GM19025 (cell line): Measurements from ENCODE around the gene CRKL.
"Not testable (repeated sequence)": the region's sequence is repeated elsewhere in the genome, so short reads cannot be mapped to it uniquely, and the experiment has no call there.

Experiments
- ATAC-seq: cut with Tn5 transposase; IDR thresholded peaks from one replicate; pipeline ENCODE4 v1.9.1; 2021; ENCODE audit warnings: mild to moderate bottlenecking, low read depth, moderate library complexity; ENCODE audit not compliant: unreplicated experiment

CRKL gene

GRCh38 chr22:20965104-20965887, 48.1 kb downstream of the CRKL start:
- no peak for ATAC-seq

GRCh38 chr22:20965888-20966855, 49.0 kb downstream of the CRKL start:
- ATAC-seq = no peak

- no peak for ATAC-seq
Measured at GRCh38 chr22:20966883-20967696, 49.9 kb downstream of the CRKL start, which contains the start of gene AIFM3. Gene AIFM3 (plus strand): TSS chr22:20967255. CDS start chr22:20967945, 690 bp downstream.

- ATAC-seq = no peak
Measured at GRCh38 chr22:20967697-20968211, 50.5 kb downstream of the CRKL start.

GRCh38 chr22:20968281-20968977, 51.2 kb downstream of the CRKL start:
- ATAC-seq = no peak

GRCh38 chr22:20970939-20971657, 53.9 kb downstream of the CRKL start:
- no peak for ATAC-seq

GRCh38 chr22:20972014-20972694, 54.9 kb downstream of the CRKL start:
- not testable (repeated sequence) for ATAC-seq

GRCh38 chr22:20972933-20973577, 55.8 kb downstream of the CRKL start:
- ATAC-seq = no peak

- no peak for ATAC-seq
Measured at GRCh38 chr22:20973634-20974286, 56.6 kb downstream of the CRKL start.

- ATAC-seq = no peak
Measured at GRCh38 chr22:20974336-20974955, 57.2 kb downstream of the CRKL start.

GRCh38 chr22:20975541-20976290, 58.5 kb downstream of the CRKL start:
- no peak for ATAC-seq

- no peak for ATAC-seq
Measured at GRCh38 chr22:20976291-20976877, 59.2 kb downstream of the CRKL start.

GRCh38 chr22:20977019-20977418, 59.8 kb downstream of the CRKL start:
- ATAC-seq = no peak

- no peak for ATAC-seq
Measured at GRCh38 chr22:20977516-20978170, 60.4 kb downstream of the CRKL start.

- no peak for ATAC-seq
Measured at GRCh38 chr22:20978419-20978818, 61.2 kb downstream of the CRKL start.
